ENCODE results near the gene SLC6A14.

DNA sequence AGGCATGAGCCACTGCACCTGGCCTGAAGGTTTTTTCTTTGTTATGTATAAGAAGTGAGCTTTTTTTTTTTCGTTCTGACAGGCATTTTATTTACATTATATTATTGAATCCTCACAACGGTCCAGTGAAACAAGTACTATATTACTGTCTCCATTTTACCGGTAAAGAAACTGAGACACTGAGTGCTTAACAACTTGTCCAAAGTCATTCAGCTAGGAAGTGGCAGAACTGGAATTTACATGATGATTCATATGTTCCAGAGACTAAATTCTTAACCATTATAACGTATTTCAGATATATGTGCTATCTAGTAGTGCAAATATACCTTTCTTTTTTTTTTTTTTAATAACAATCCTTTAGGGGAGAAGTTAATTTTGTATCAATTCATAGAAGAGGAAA, 18.4 kb upstream of the SLC6A14 start:
- TF ChIP-seq POLR2AphosphoS5 (IDR thresholded peaks at IDR 0.05; ENCODE audit: low read depth, low read length) (no peak), POLR2A (IDR thresholded peaks at IDR 0.05; ENCODE audit: low read depth, low read length) (no peak)

Data from GM12892 (cell line).